Rectal smooth muscle tissue (tissue), 1 donor: Measurements from ENCODE around the gene METTL27.
"Not testable (repeated sequence)": the region's sequence is repeated elsewhere in the genome, so short reads cannot be mapped to it uniquely, and the experiment has no call there.

Source experiments
- H3K27ac ChIP-seq: one replicate; pipeline ENCODE4 v1.7.0; 2013; ENCODE audit warnings: low read depth, low read length, inconsistent platforms
- H3K27me3 ChIP-seq: one replicate; pipeline ENCODE4 v1.7.0; 2013; ENCODE audit warnings: low read length; ENCODE audit not compliant: control insufficient read depth, insufficient read depth
- H3K36me3 ChIP-seq: one replicate; pipeline ENCODE4 v1.7.0; 2013; ENCODE audit warnings: low read length; ENCODE audit not compliant: control insufficient read depth, insufficient read depth
- H3K4me1 ChIP-seq: one replicate; pipeline ENCODE4 v1.7.0; 2013; ENCODE audit warnings: low read length; ENCODE audit not compliant: control insufficient read depth, insufficient read depth
- H3K4me3 ChIP-seq: one replicate; pipeline ENCODE4 v1.7.0; 2013; ENCODE audit warnings: low read length
- H3K9ac ChIP-seq: one replicate; pipeline ENCODE4 v1.7.0; 2013; ENCODE audit warnings: low read length

The METTL27 gene

DNA sequence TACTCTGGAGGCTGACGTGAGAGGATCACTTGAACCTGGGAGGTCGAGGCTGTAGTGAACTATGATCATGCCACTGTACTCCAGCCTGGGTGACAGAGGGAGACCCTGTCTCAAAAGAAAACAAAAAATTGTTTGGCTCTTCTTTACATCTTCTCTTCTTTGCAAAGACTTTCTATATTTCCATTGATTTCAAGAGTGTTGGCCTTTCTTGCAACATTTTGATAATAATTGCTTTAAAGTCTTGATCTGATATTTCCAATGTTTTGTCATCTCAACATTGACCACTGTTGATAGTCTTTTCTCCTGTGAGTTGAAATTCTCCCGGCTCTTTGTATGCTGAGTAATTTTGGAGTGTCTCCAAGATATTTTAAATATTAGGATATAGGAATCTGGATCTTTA is 29.3 kb downstream of the METTL27 start:
- no peaks in the 10 kb centered on the region for H3K4me1 ChIP-seq
- H3K36me3 ChIP-seq: no peaks in the 10 kb centered on the region
- H3K27ac ChIP-seq: no peak overlapping the region
- no peak overlapping the region for H3K9ac ChIP-seq
- H3K4me3 ChIP-seq: no peak overlapping the region
- no peaks in the 10 kb centered on the region for H3K27me3 ChIP-seq

DNA sequence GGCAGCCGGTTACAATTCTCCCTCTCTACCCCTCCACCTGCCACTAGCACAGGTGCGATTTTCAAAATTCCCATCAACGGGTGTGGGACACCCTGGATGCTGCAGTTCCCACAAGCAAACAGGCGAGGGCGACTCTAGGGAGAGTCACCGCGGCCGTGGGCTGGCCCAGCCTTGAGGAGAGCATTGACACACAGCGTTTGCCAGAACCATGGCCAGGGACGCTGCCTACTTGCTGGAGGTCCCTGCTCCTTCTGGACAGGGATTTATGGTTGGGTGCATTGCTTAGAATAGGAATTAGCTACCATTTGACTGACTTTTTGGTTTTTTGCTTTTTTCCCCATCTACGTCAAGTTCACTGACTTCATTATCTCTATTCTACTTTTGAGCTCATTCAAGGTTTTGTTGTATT is 30.6 kb downstream of the METTL27 start:
- Histone ChIP-seq H3K4me1 (no peaks in the 10 kb centered on the region), H3K27ac (no peak overlapping the region), H3K4me3 (no peak overlapping the region), H3K27me3 (no peaks in the 10 kb centered on the region), H3K9ac (no peak overlapping the region), H3K36me3 (no peaks in the 10 kb centered on the region)

DNA sequence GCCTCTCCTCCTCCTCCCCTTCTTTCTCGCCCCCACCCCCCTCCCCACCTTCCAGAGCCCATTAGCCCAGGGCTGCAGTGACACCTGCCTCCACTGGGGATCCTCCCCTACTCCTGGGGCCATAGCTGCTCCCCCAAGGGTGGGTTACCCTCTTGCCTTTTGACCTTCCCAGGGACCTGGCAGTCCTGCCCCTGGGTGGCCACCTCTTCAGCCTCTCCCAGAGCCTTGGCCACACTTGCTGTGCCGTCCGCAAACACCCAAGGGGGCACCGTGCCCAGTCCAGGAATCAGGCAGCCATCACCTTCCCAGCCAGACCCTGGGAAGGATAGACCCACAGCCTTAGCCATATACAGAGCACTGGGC is 31.3 kb downstream of the METTL27 start:
- Histone ChIP-seq H3K36me3 (no peaks in the 10 kb centered on the region), H3K4me3 (no peak overlapping the region), H3K27me3 (no peaks in the 10 kb centered on the region), H3K4me1 (no peaks in the 10 kb centered on the region), H3K9ac (no peak overlapping the region), H3K27ac (no peak overlapping the region)

DNA sequence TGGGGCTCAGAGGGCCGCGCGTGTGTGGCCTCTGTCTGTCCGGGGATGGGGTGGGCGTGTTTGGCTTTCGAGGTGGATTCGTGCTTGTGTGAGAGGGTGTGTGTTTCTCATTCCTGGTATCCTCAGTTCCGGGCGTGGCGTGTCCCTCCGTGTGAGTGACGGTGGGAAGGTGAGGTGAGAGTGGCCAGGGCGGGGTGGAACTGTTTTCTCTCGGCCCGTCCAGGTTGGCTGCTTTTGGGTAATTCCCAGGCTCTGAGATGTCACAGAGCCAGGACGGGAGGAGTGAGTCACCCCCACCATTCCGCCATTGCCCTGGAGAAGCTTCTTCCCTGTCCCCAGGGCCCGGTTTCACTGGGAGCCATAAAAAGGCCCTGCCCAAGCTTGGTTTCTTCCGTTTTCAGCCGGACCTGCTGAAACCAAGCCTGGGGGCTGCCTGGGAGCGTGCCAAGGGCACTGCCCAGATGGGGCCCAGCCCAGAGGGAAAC is 32.8 kb downstream of the METTL27 start:
- H3K27ac ChIP-seq: no peak overlapping the region

DNA sequence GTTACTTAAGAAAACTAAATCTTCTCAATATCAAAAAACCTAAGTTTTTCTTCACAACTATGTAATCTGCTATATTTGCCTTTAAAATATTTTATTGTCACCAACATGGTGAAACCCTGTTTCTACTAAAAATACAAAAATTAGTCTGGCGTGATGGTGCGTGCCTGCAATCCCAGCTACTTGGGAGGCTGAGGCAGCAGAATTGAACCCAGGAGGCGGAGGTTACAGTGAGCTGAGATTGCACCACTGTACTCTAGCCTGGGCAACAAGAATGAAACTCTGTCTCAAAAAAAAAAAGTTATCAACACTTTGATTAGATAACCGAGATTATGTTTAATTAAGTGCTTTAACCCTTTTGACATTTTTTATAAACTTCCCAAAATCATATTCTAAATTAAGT is 39.9 kb downstream of the METTL27 start:
- no peaks in the 10 kb centered on the region for H3K27me3 ChIP-seq
- no peak overlapping the region for H3K27ac ChIP-seq
- no peaks in the 10 kb centered on the region for H3K36me3 ChIP-seq
- H3K9ac ChIP-seq: no peak overlapping the region
- H3K4me3 ChIP-seq: no peak overlapping the region
- H3K4me1 ChIP-seq: no peaks in the 10 kb centered on the region

More for the DNA sequence above, 32.8 kb downstream of the METTL27 start:
- Histone ChIP-seq H3K27me3 (no peaks in the 10 kb centered on the region), H3K9ac (no peak overlapping the region), H3K4me1 (no peaks in the 10 kb centered on the region), H3K4me3 (no peak overlapping the region), H3K36me3 (no peaks in the 10 kb centered on the region)

DNA sequence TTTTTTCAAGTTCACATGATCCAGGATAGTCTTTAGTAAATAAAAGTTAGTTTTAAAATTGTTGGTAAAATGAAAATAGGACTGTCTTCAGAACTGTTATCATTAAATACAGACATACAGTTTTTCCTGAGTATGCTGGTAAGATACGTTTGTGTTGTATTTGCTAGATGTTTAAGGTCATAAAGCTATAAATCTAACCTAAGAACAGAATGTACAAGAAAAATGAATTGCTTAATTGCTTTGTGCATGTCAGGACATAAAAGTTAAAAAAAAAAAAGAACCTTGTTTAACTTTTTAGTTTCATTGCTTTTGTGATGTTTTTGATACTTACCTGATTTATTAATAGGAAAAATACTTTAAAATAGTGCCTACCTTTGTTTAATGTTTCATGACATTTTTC is 40.7 kb downstream of the METTL27 start:
- H3K4me1 ChIP-seq: no peaks in the 10 kb centered on the region
- no peak overlapping the region for H3K9ac ChIP-seq
- no peaks in the 10 kb centered on the region for H3K27me3 ChIP-seq
- H3K4me3 ChIP-seq: no peak overlapping the region
- no peak overlapping the region for H3K27ac ChIP-seq
- no peaks in the 10 kb centered on the region for H3K36me3 ChIP-seq

DNA sequence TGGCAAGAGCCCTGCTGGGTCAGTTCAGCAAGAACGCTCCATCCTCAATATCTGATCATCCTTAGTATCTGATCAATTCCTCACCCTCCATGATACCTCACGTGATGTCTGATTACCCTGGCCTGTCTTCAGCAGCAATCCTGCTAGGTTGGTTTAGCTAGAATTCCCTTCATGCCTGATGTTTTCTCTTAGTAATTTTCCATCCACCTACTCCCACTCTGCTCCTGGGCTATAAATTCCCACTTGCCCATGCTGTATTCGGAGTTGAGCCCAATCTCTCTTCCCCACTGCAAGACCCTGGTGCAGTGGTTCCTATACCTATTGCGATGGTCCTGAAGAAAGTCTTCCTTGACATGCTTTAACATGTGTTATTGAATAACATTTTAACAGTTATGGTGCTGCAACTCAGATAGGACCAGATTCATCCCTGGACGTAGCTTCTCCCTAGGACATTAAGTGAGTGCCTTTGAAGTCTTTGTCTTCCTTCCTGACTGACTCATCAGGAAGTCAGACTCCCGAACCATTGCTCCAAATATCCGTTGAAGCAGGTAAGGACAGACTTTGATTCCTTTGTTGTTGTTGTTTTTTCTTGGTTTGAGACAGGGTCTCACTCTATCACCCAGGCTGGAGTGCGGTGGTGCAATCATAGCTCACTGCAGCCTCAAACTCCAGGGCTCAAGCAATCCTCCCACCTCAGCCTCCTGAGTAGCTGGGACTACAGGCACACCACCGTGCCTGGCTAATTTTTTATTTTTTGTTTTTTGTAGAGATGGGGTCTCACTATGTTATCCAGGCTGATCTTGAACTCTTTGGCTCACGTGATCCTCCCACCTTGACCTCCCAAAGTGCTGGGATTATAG is 42.8 kb downstream of the METTL27 start:
- no peaks in the 10 kb centered on the region for H3K4me1 ChIP-seq
- no peak overlapping the region for H3K9ac ChIP-seq
- H3K27me3 ChIP-seq: no peaks in the 10 kb centered on the region
- H3K36me3 ChIP-seq: no peaks in the 10 kb centered on the region
- H3K27ac ChIP-seq: no peak overlapping the region
- H3K4me3 ChIP-seq: no peak overlapping the region

DNA sequence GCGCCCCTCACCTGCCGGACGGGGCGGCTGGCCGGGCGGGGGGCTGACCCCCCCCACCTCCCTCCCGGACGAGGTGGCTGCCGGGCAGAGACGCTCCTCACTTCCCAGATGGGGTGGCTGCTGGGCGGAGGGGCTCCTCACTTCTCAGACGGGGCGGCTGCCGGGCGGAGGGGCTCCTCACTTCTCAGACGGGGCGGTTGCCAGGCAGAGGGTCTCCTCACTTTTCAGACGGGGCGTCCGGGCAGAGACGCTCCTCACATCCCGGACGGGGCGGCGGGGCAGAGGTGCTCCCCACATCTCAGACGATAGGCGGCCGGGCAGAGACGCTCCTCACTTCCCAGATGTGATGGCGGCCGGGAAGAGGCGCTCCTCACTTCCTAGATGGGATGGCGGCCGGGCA is 45.1 kb downstream of the METTL27 start:
- H3K36me3 ChIP-seq, H3K27ac ChIP-seq, H3K4me3 ChIP-seq, H3K9ac ChIP-seq, H3K27me3 ChIP-seq, H3K4me1 ChIP-seq: not testable (repeated sequence)

DNA sequence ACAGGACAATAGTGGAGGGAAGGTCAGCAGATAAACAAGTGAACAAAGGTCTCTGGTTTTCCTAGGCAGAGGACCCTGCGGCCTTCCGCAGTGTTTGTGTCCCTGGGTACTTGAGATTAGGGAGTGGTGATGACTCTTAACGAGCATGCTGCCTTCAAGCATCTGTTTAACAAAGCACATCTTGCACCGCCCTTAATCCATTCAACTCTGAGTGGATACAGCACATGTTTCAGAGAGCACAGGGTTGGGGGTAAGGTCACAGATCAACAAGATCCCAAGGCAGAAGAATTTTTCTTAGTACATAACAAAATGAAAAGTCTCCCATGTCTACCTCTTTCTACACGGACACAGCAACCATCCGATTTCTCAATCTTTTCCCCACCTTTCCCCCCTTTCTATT is 45.7 kb downstream of the METTL27 start:
- H3K9ac ChIP-seq, H3K4me3 ChIP-seq, H3K27ac ChIP-seq, H3K36me3 ChIP-seq, H3K4me1 ChIP-seq, H3K27me3 ChIP-seq: not testable (repeated sequence)

DNA sequence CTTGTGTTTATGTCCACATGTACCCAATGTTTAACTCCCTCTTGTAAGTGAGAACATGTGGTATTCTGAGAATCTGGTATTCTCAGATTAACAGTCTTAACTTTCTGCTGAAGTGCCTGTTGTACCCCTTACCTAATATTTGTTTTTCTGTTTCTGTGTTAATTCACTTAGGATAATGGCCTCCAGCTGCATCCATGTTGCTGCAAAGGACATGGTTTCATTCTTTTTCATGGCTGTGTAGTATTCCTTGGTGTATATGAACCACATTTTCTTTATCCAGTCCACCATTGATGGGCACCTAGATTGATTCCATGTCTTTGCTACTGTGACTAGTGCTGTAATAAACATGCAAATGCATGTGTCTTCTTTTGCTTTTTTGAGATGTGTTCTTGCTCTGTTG is 47.1 kb downstream of the METTL27 start:
- not testable (repeated sequence) for H3K27ac ChIP-seq, H3K36me3 ChIP-seq, H3K4me3 ChIP-seq, H3K9ac ChIP-seq, H3K4me1 ChIP-seq, H3K27me3 ChIP-seq

DNA sequence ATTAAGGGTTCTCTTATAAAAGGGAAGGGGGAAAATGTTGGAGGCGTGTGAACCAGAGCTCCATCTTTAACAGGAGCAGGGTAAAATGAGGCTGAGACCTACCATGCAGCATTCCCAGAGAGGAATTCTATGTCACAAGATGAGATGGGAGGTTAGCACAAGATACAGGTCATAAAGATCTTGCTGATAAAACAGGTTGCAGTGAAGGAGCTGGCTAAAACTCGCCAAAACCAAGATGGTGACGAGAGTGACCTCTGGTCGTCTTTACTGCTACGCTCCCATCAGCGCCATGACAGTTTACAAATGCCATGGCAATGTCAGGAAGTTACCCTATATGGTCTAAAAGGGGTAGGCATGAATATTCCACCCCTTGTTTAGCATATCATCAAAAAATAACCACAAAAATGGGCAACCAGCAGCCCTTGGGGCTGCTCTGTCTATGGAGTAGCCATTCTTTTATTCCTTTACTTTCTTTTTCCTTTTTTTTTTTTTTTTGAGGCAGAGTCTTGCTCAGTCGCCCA is 51.1 kb downstream of the METTL27 start:
- H3K27ac ChIP-seq, H3K36me3 ChIP-seq, H3K9ac ChIP-seq, H3K4me3 ChIP-seq, H3K4me1 ChIP-seq, H3K27me3 ChIP-seq: not testable (repeated sequence)

DNA sequence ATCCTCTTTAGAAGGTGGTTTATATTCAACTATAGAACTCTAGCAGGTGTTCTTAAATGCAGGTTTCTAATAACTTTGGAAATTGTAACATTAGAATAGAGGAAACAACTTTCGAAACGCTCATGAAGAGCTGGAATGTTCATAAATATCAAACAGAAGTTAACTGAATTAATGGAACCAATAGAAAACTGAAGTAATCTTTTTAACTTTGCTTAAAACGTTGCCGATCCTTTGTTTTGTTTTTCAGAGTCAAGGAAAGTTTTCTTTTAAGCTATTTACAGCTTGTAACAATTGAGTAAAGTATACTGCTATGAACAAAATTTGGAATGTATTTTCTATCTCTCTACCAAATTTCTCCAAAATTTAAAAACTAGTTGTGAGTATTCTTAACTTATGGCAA is 53.3 kb downstream of the METTL27 start:
- Histone ChIP-seq H3K27me3 (no peaks in the 10 kb centered on the region), H3K27ac (no peak overlapping the region), H3K9ac (no peak overlapping the region), H3K4me3 (no peak overlapping the region), H3K36me3 (no peaks in the 10 kb centered on the region), H3K4me1 (no peaks in the 10 kb centered on the region)

DNA sequence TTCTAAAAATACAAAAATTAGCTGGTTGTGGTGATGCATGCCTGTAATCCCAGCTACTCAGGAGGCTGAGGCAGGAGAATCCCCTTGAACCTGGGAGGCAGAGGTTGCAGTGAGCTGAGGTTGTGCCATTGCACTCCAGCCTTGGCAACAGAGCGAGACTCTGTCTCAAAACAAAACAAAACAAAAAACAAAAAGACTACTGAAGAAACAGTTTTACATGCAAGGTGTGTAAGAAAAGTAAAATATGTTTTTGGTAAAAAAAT is 54.6 kb downstream of the METTL27 start:
- not testable (repeated sequence) for H3K4me1 ChIP-seq, H3K27me3 ChIP-seq, H3K9ac ChIP-seq, H3K27ac ChIP-seq, H3K4me3 ChIP-seq, H3K36me3 ChIP-seq
